Panc1 (cell line): ENCODE measurements around the gene TAS2R8. TPM values are rescaled to one million over a fixed set of nuclear protein-coding genes. Genes with fewer than 3 reads are reported as not detected.

ENCODE experiments used
- ATAC-seq: fragments of 200-7000 bp; cut with Tn5 transposase; 2 replicates; pipeline ENCODE4 v1.9.1; 2020; ENCODE audit warnings: mild to moderate bottlenecking, moderate library complexity
- BruUV-seq: library from RNA; stranded (reverse); fragments of 400-500 nt; replicated peaks from 2 replicates; lab custom pipeline; 2021; lab: Mats Ljungman, UMichigan
- CTCF ChIA-PET: fragments of 300-600 bp; sonication (Branson Sonifier 250); formaldehyde crosslinking; loops from one replicate; lab custom pipeline; 2022; ENCODE audit warnings: antibody characterized with exemption; lab: Charles Lee
- POLR2A ChIA-PET: fragments of 300-600 bp; sonication (Branson Sonifier 250); formaldehyde crosslinking; loops from one replicate; lab custom pipeline; 2022; ENCODE audit warnings: antibody characterized with exemption; lab: Charles Lee
- DNase-seq: peaks from one replicate; pipeline ENCODE4 v3.0.0-alpha.2; 2010; ENCODE audit warnings: low read depth, low spot score
- H3K27ac ChIP-seq: 2 replicates; pipeline ENCODE4 v1.5.1; 2011; ENCODE audit warnings: mild to moderate bottlenecking, low read length, inconsistent platforms
- H3K27me3 ChIP-seq: fragments of 200-500 bp; sonication (Bioruptor generic); 2 replicates; pipeline ENCODE4 v1.6.0; 2014; ENCODE audit warnings: low read length, inconsistent platforms; ENCODE audit not compliant: control insufficient read depth, insufficient read depth
- H3K36me3 ChIP-seq: fragments of 200-500 bp; sonication (Bioruptor generic); 2 replicates; pipeline ENCODE4 v1.5.1; 2014; ENCODE audit warnings: inconsistent platforms, mild to moderate bottlenecking, low read length, moderate library complexity; ENCODE audit not compliant: control insufficient read depth, insufficient read depth
- H3K4me1 ChIP-seq: 2 replicates; pipeline ENCODE4 v1.5.1; 2011; ENCODE audit warnings: inconsistent platforms, mild to moderate bottlenecking, low read length, moderate library complexity; ENCODE audit not compliant: control insufficient read depth, insufficient read depth
- H3K4me3 ChIP-seq, 2 experiments: 2 replicates each; pipeline ENCODE4 v1.5.1; 2011 to 2012; ENCODE audit warnings: low read depth in 2 of 2, low read length in 2 of 2, mild to moderate bottlenecking in 2 of 2, inconsistent platforms in 1 of 2, moderate library complexity in 1 of 2
- H3K9me3 ChIP-seq: fragments of 200-500 bp; sonication (Bioruptor generic); 2 replicates; pipeline ENCODE4 v1.5.1; 2014; ENCODE audit warnings: low read depth, mild to moderate bottlenecking, inconsistent platforms, low read length, moderate library complexity; ENCODE audit not compliant: control insufficient read depth, insufficient read depth
- CTCF ChIP-seq: fragments of 450-650 bp; IDR thresholded peaks from 2 replicates; pipeline ENCODE4 v1.5.1; 2017; ENCODE audit warnings: mild to moderate bottlenecking
- POLR2AphosphoS5 ChIP-seq: IDR thresholded peaks from 2 replicates; pipeline ENCODE4 v1.6.1; 2012; ENCODE audit warnings: mild to moderate bottlenecking, low read depth, low read length, moderate library complexity
- REST ChIP-seq, 2 experiments: IDR thresholded peaks; 2 replicates each; pipeline ENCODE4 v1.6.1; 2011 to 2012; ENCODE audit warnings: low read depth in 2 of 2, control low read depth in 1 of 2, low read length in 1 of 2, mild to moderate bottlenecking in 1 of 2, moderate library complexity in 1 of 2; ENCODE audit not compliant: insufficient read depth in 1 of 2
- SIN3A ChIP-seq: IDR thresholded peaks from 2 replicates; pipeline ENCODE4 v1.6.1; 2012; ENCODE audit warnings: low read depth, mild to moderate bottlenecking, low read length, moderate library complexity, borderline replicate concordance; ENCODE audit not compliant: insufficient read depth
- TCF7L2 ChIP-seq: IDR thresholded peaks from 2 replicates; pipeline ENCODE4 v1.6.1; 2011; ENCODE audit warnings: mild to moderate bottlenecking, low read depth, low read length, inconsistent platforms
- in situ Hi-C: cut with HindIII; loops from 2 replicates; pipeline ENCODE4 v1.10.0; 2016; ENCODE audit warnings: low sequenced_read_pairs, low pct_unique_long_range_greater_than_20kb
- intact Hi-C: fragments of 100-400 bp; cut with micrococcal nuclease; formaldehyde crosslinking; loops from one replicate; pipeline ENCODE4 v1.10.0; 2022; ENCODE audit not compliant: unreplicated experiment
- total RNA-seq: library from RNA; stranded (reverse); gene quantifications from one replicate; pipeline ENCODE4 v1.2.1, GENCODE V29; 2021; ENCODE audit not compliant: unreplicated experiment

The TAS2R8 gene
- total RNA-seq, 1 experiment from 2014 or later, result not detected

DNA sequence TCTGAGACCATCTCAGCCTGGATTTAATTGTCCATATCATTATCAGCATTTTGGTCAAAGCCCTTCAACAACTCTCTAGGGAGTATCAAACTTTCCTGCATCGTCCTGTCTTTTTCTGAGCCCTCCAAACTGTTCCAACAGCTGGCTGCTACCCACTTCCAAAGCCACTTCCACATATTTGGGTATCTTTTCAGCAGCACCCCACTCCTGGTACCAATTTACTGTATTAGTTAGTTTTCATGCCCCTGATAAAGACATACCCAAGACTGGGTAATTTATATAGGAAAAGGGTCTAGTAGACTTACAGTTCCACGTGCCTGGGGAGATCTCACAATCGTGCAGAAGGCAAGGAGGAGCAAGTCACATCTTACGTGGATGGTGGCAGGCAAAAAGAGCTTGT, 50.9 kb downstream of the TAS2R8 start:
- peaks cover 7% of the 10 kb centered on the region; the same call in 1 of the 2 replicates for H3K9me3 ChIP-seq
- ATAC-seq (no peak), DNase-seq (no peak)
- H3K27me3 ChIP-seq, result no peaks in the 10 kb centered on the region
- TF ChIP-seq REST (IDR thresholded peaks at IDR 0.05; ENCODE audit: insufficient read depth in 1 of 2, low read depth in 2 of 2, low read length in 1 of 2) (no peak), POLR2AphosphoS5 (no peak), CTCF (no peak), SIN3A (no peak), TCF7L2 (no peak)
- CTCF ChIA-PET, result no interaction called here
- no peaks in the 10 kb centered on the region for H3K4me1 ChIP-seq
- intact Hi-C loops, result loop anchor here (10.0 kb wide), 1 partner anchor 141 kb away; the partner anchor contains the start of gene MAGOHB
- BruUV-seq, result no TSS peak
- no peaks in the 10 kb centered on the region for H3K36me3 ChIP-seq
- POLR2A ChIA-PET, result no interaction called here
- in situ Hi-C loops, result no loop called here
- no peak overlapping the region for H3K27ac ChIP-seq
- no peak overlapping the region for H3K4me3 ChIP-seq

Other genes with a start within 250 kb of the TAS2R8 start
- gene MAGOHB, start 193.7 kb downstream of the TAS2R8 start, total RNA-seq, result 22.5 TPM
- gene STYK1, start 133.2 kb downstream of the TAS2R8 start, total RNA-seq, result 0.85 TPM
- 155 TPM for gene YBX3, start 84.0 kb downstream of the TAS2R8 start, total RNA-seq
- gene TAS2R7, start 4.7 kb downstream of the TAS2R8 start, total RNA-seq, result not detected
- gene TAS2R9, start 2.9 kb upstream of the TAS2R8 start, total RNA-seq, result not detected
- 0.23 TPM for gene TAS2R10, start 19.1 kb upstream of the TAS2R8 start, total RNA-seq
- 1.1 TPM for gene PRR4, start 42.2 kb upstream of the TAS2R8 start, total RNA-seq
- 10.5 TPM for gene PRH1, start 77.0 kb upstream of the TAS2R8 start, total RNA-seq
- 0.39 TPM for gene TAS2R13, start 102.3 kb upstream of the TAS2R8 start, total RNA-seq
- gene PRH2, start 122.0 kb upstream of the TAS2R8 start, total RNA-seq, result not detected
- gene TAS2R14, start 132.0 kb upstream of the TAS2R8 start, total RNA-seq, result 1.4 TPM
- 0.18 TPM for gene TAS2R50, start 179.6 kb upstream of the TAS2R8 start, total RNA-seq
- gene TAS2R20, start 191.0 kb upstream of the TAS2R8 start, total RNA-seq, result 0.95 TPM
- 1.1 TPM for gene TAS2R19, start 215.3 kb upstream of the TAS2R8 start, total RNA-seq
- 1.3 TPM for gene TAS2R31, start 224.1 kb upstream of the TAS2R8 start, total RNA-seq